Type B pancreatic cell (in vitro differentiated cells): Measurements from ENCODE around the gene VPS13D. TPM values are rescaled to one million over a fixed set of nuclear protein-coding genes. Genes with fewer than 3 reads are reported as not detected.

Experiments used
- DNase-seq: peaks from one replicate; pipeline ENCODE4 v3.0.0; 2021; ENCODE audit warnings: mixed read lengths; ENCODE audit not compliant: unreplicated experiment; ENCODE audit errors: extremely low spot score
- H3K27ac Mint-ChIP-seq: 2 replicates; pipeline ENCODE4 v1.8.0; 2021; ENCODE audit warnings: mild to moderate bottlenecking, mixed read lengths
- H3K27me3 Mint-ChIP-seq: 2 replicates; pipeline ENCODE4 v1.8.0; 2021; ENCODE audit warnings: mixed read lengths
- H3K36me3 Mint-ChIP-seq: 2 replicates; pipeline ENCODE4 v1.8.0; 2021; ENCODE audit warnings: mixed read lengths
- H3K4me1 Mint-ChIP-seq: one replicate; pipeline ENCODE4 v1.8.0; 2021; ENCODE audit warnings: mixed read lengths; ENCODE audit not compliant: unreplicated experiment
- H3K4me3 Mint-ChIP-seq: 2 replicates; pipeline ENCODE4 v1.8.0; 2021; ENCODE audit warnings: mild to moderate bottlenecking, mixed read lengths
- H3K9me3 Mint-ChIP-seq: 2 replicates; pipeline ENCODE4 v1.8.0; 2021; ENCODE audit warnings: mixed read lengths
- CTCF ChIP-seq: fragments of 200-600 bp; sonication (generic); conservative IDR thresholded peaks from 2 replicates; pipeline ENCODE4 v1.5.0; 2021; ENCODE audit warnings: antibody characterized with exemption, mild to moderate bottlenecking
- total RNA-seq: library from RNA; stranded (reverse); gene quantifications from 2 replicates; pipeline ENCODE4 v1.2.1, GENCODE V29; 2021; ENCODE audit warnings: low replicate concordance

VPS13D gene
- total RNA-seq, 1 donor from 2014 or later, result 43.4 TPM

GRCh38 chr1:12284486-12284885, 54.7 kb downstream of the VPS13D start:
- Mint-ChIP-seq H3K4me1 (peaks cover 4% of the 10 kb centered on the region), H3K36me3 (peaks cover 28% of the 10 kb centered on the region), H3K27ac (no peak overlapping the region), H3K4me3 (no peak overlapping the region), H3K9me3 (no peaks in the 10 kb centered on the region), H3K27me3 (no peaks in the 10 kb centered on the region)
- DNase-seq, result no peak
- TF ChIP-seq CTCF, result no peak

- TF ChIP-seq CTCF, result no peak
- Mint-ChIP-seq H3K9me3 (no peaks in the 10 kb centered on the region), H3K4me1 (peaks cover 4% of the 10 kb centered on the region), H3K36me3 (peaks cover 33% of the 10 kb centered on the region), H3K4me3 (no peak overlapping the region), H3K27ac (no peak overlapping the region), H3K27me3 (no peaks in the 10 kb centered on the region)
- DNase-seq, result no peak
These were observed 55.8 kb downstream of the VPS13D start for GRCh38 chr1:12285496-12286143.

DNA sequence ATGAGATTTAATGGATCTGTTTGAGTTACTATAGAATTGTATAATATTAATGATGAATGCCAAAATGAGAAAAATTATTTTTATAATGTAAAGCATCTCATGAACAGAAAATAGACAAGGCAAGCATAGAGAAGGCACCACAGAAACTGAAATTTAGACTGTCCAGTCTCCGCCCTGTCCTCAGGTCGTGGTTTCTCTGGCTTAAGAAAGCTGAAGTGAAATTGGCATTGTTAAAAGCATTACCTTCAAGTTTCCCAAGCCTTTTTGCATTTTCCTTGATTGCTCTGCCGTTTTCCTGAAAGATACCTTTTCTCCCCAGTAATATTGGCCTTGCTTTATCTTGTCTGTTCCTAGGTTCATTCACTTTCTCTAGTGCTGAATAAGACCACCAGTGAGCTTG, 58.0 kb downstream of the VPS13D start:
- peaks cover 30% of the 10 kb centered on the region for H3K36me3 Mint-ChIP-seq
- H3K9me3 Mint-ChIP-seq, result no peaks in the 10 kb centered on the region
- no peak for TF ChIP-seq CTCF
- peaks cover 4% of the 10 kb centered on the region for H3K4me1 Mint-ChIP-seq
- DNase-seq, result no peak
- no peaks in the 10 kb centered on the region for H3K27me3 Mint-ChIP-seq
- H3K27ac Mint-ChIP-seq, result no peak overlapping the region
- H3K4me3 Mint-ChIP-seq, result no peak overlapping the region

DNA sequence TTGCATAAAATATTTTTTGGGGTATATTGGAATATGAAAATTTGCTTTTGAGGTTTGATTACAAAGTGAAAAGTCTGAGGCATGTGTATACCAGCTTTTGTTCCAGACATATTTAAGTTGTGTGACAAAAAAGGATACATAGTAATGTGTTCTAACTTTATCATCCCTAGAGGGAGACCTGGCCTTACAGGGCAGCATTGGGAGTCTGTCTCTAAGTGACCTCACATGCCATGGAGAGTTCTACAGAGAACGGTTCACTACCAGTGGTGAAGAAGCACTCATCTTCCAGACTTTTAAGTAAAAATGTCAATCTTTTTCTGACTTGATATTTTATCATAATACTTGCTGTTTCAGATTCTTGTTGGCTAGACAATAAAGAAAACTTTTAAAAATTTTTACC, 61.0 kb downstream of the VPS13D start:
- Mint-ChIP-seq H3K4me3 (no peak overlapping the region), H3K9me3 (no peaks in the 10 kb centered on the region), H3K36me3 (peaks cover 29% of the 10 kb centered on the region), H3K27ac (no peak overlapping the region), H3K4me1 (peaks cover 4% of the 10 kb centered on the region), H3K27me3 (no peaks in the 10 kb centered on the region)
- DNase-seq, result no peak
- no peak for TF ChIP-seq CTCF

- Mint-ChIP-seq H3K27me3 (no peaks in the 10 kb centered on the region), H3K9me3 (no peaks in the 10 kb centered on the region), H3K36me3 (peaks cover 35% of the 10 kb centered on the region), H3K27ac (peak overlapping the region; percentile 43), H3K4me3 (no peak overlapping the region), H3K4me1 (no peaks in the 10 kb centered on the region)
- no peak for TF ChIP-seq CTCF
- no peak for DNase-seq
These were observed 63.6 kb downstream of the VPS13D start for GRCh38 chr1:12293416-12293815.

GRCh38 chr1:12294076-12294475, 64.2 kb downstream of the VPS13D start:
- DNase-seq, result no peak
- Mint-ChIP-seq H3K27ac (no peak overlapping the region), H3K9me3 (no peaks in the 10 kb centered on the region), H3K4me1 (no peaks in the 10 kb centered on the region), H3K27me3 (no peaks in the 10 kb centered on the region), H3K36me3 (peaks cover 40% of the 10 kb centered on the region), H3K4me3 (no peak overlapping the region)
- TF ChIP-seq CTCF, result no peak
